ENCODE data around the gene PRPS1.
"Not testable (repeated sequence)": the region's sequence is repeated elsewhere in the genome, so short reads cannot be mapped to it uniquely, and the experiment has no call there.

Gene PRPS1

GRCh38 chrX:107627838-107628661, at the start of gene PRPS1:
Gene PRPS1, plus strand, starts transcription at chrX:107628510. Its CDS starts 119 bp downstream, at chrX:107628629.
- peak; percentile 88 for DNase-seq (ENCODE audit: low spot score)

- no peak for DNase-seq (ENCODE audit: low spot score)
These were observed 48.4 kb upstream of the PRPS1 start for GRCh38 chrX:107579956-107580355.

GRCh38 chrX:107581923-107582322, 46.4 kb upstream of the PRPS1 start:
- no peak for DNase-seq (ENCODE audit: low spot score)

GRCh38 chrX:107589243-107589642, 39.1 kb upstream of the PRPS1 start:
- DNase-seq (ENCODE audit: low spot score) = no peak

- no peak for DNase-seq (ENCODE audit: low spot score)
These were observed 31.7 kb upstream of the PRPS1 start for GRCh38 chrX:107596651-107597050.

GRCh38 chrX:107597264-107597663, 31.0 kb upstream of the PRPS1 start:
- no peak for DNase-seq (ENCODE audit: low spot score)

GRCh38 chrX:107597791-107598190, 30.5 kb upstream of the PRPS1 start:
- no peak for DNase-seq (ENCODE audit: low spot score)

- no peak for DNase-seq (ENCODE audit: low spot score)
These were observed 28.9 kb upstream of the PRPS1 start for GRCh38 chrX:107599450-107599861.

GRCh38 chrX:107600366-107600765, 27.9 kb upstream of the PRPS1 start:
- no peak for DNase-seq (ENCODE audit: low spot score)

- no peak for DNase-seq (ENCODE audit: low spot score)
These were observed 27.0 kb upstream of the PRPS1 start for GRCh38 chrX:107601326-107601725.

- no peak for DNase-seq (ENCODE audit: low spot score)
These were observed 26.6 kb upstream of the PRPS1 start for GRCh38 chrX:107601759-107602158.

- DNase-seq (ENCODE audit: low spot score) = no peak
These were observed 25.5 kb upstream of the PRPS1 start for GRCh38 chrX:107602694-107603239.

- DNase-seq (ENCODE audit: low spot score) = no peak
These were observed 24.7 kb upstream of the PRPS1 start for GRCh38 chrX:107603429-107604159.

- DNase-seq (ENCODE audit: low spot score) = not testable (repeated sequence)
These were observed 19.2 kb upstream of the PRPS1 start for GRCh38 chrX:107609061-107609460.

- DNase-seq (ENCODE audit: low spot score) = no peak
These were observed 17.6 kb upstream of the PRPS1 start for GRCh38 chrX:107610667-107611066.

- DNase-seq (ENCODE audit: low spot score) = no peak
These were observed 8.4 kb upstream of the PRPS1 start for GRCh38 chrX:107619885-107620322.

- DNase-seq (ENCODE audit: low spot score) = no peak
These were observed 3.4 kb upstream of the PRPS1 start for GRCh38 chrX:107624893-107625292.

- DNase-seq (ENCODE audit: low spot score) = no peak
These were observed 2.6 kb upstream of the PRPS1 start for GRCh38 chrX:107625739-107626138.

- DNase-seq (ENCODE audit: low spot score) = no peak
These were observed 1.8 kb upstream of the PRPS1 start for GRCh38 chrX:107626481-107626880.

GRCh38 chrX:107626916-107627315, 1.4 kb upstream of the PRPS1 start:
- DNase-seq (ENCODE audit: low spot score) = no peak

GRCh38 chrX:107628662-107629539, 591 bp downstream of the PRPS1 start:
- peak; percentile 45 for DNase-seq (ENCODE audit: low spot score)

- DNase-seq (ENCODE audit: low spot score) = peak; percentile 1
These were observed 1.2 kb downstream of the PRPS1 start for GRCh38 chrX:107629540-107629909.

All from CD4-positive, alpha-beta T cell treated with Interleukin-2 at 100 ng/mL for 4 hours (primary cell).